GM21529 (cell line): ENCODE data around the gene KRT3.

Source experiments
- ATAC-seq: cut with Tn5 transposase; IDR thresholded peaks from one replicate; pipeline ENCODE4 v1.9.1; 2021; ENCODE audit not compliant: unreplicated experiment

KRT3 gene

GRCh38 chr12:52795694-52796428, at the start of gene KRT3:
KRT3 (minus strand) TSS chr12:52796117; CDS start chr12:52796042, 75 bp downstream.
- no peak for ATAC-seq

- ATAC-seq = no peak
These were observed 48.5 kb upstream of the KRT3 start for GRCh38 chr12:52844386-52844785.

- no peak for ATAC-seq
These were observed 43.7 kb upstream of the KRT3 start for GRCh38 chr12:52839436-52840105.

GRCh38 chr12:52838609-52839435, 42.9 kb upstream of the KRT3 start:
- ATAC-seq = no peak

- ATAC-seq = no peak
These were observed 42.1 kb upstream of the KRT3 start for GRCh38 chr12:52837781-52838608.

GRCh38 chr12:52837413-52837741, 41.5 kb upstream of the KRT3 start:
- no peak for ATAC-seq

- ATAC-seq = no peak
These were observed 40.8 kb upstream of the KRT3 start for GRCh38 chr12:52836491-52837412.

- no peak for ATAC-seq
These were observed 40.1 kb upstream of the KRT3 start for GRCh38 chr12:52836042-52836466.

- ATAC-seq = no peak
These were observed 39.5 kb upstream of the KRT3 start for GRCh38 chr12:52835271-52836041.

GRCh38 chr12:52834727-52835001, 38.7 kb upstream of the KRT3 start:
- no peak for ATAC-seq

GRCh38 chr12:52833922-52834726, 38.2 kb upstream of the KRT3 start, which contains the start of gene KRT79:
KRT79 (minus strand) TSS chr12:52834311; CDS start chr12:52834260, 51 bp downstream.
- no peak for ATAC-seq

GRCh38 chr12:52832985-52833905, 37.3 kb upstream of the KRT3 start:
- no peak for ATAC-seq

GRCh38 chr12:52832451-52832850, 36.5 kb upstream of the KRT3 start:
- ATAC-seq = no peak

- no peak for ATAC-seq
These were observed 35.3 kb upstream of the KRT3 start for GRCh38 chr12:52831251-52831650.

GRCh38 chr12:52829986-52830770, 34.3 kb upstream of the KRT3 start:
- no peak for ATAC-seq

GRCh38 chr12:52828591-52829021, 32.7 kb upstream of the KRT3 start:
- no peak for ATAC-seq

- no peak for ATAC-seq
These were observed 32.2 kb upstream of the KRT3 start for GRCh38 chr12:52828156-52828555.
